K562 (cell line): Measurements from ENCODE around the gene FBXW10. TPM values are rescaled to one million over a fixed set of nuclear protein-coding genes. Genes with fewer than 3 reads are reported as not detected.
"Not testable (repeated sequence)": the region's sequence is repeated elsewhere in the genome, so short reads cannot be mapped to it uniquely, and the experiment has no call there.

Experiments used
- ATAC-seq: fragments of 200-7000 bp; cut with Tn5 transposase; 3 replicates; pipeline ENCODE4 v1.9.1; 2020; ENCODE audit warnings: moderate library complexity
- BruUV-seq: library from RNA; stranded (reverse); fragments of 400-500 nt; replicated peaks from 2 replicates; lab custom pipeline; 2021; lab: Mats Ljungman, UMichigan
- CTCF ChIA-PET: fragments of 300-600 bp; formaldehyde crosslinking; extraction: SDS; loops from one replicate; lab custom pipeline; 2021; ENCODE audit warnings: low intra/inter-chr PET ratio; lab: Yijun Ruan, JAX
- POLR2A ChIA-PET: fragments of 300-600, 350-650 bp; sonication (Branson Sonifier 250); formaldehyde crosslinking; extraction: SDS; loops from one replicate; lab custom pipeline; 2021; ENCODE audit warnings: antibody characterized with exemption, inconsistent platforms; lab: Yijun Ruan, JAX
- DNase-seq, 4 experiments: peaks; one replicate each; pipeline versions ENCODE4 v3.0.0 to v3.0.0-alpha.2; 2011 to 2018; ENCODE audit warnings: low spot score in 3 of 4, mixed read lengths in 3 of 4; ENCODE audit errors: extremely low read depth in 1 of 4
- FAIRE-seq: peaks from 2 replicates; lab custom pipeline; 2011; peaks lifted over from hg19 to GRCh38; lab: Jason Lieb, UNC
- H2AFZ ChIP-seq: 2 replicates; pipeline ENCODE4 v1.6.0; 2011; ENCODE audit warnings: low read depth, low read length, control low read depth, inconsistent platforms
- H3K27ac ChIP-seq: fragments of 200-600 bp; 3 replicates; pipeline ENCODE4 v1.8.0; 2011; ENCODE audit warnings: low read depth, mild to moderate bottlenecking, control low read depth, inconsistent platforms, low read length, moderate library complexity, mixed read lengths; ENCODE audit errors: extremely low read depth
- H3K27me3 ChIP-seq, 2 experiments: fragments of 300-600 bp in 1 of 2; 2 replicates in 1 of 2; 3 replicates in 1 of 2; pipeline versions ENCODE4 v1.6.0 to v1.8.0; 2011; ENCODE audit warnings: inconsistent platforms in 2 of 2, low read length in 2 of 2, mild to moderate bottlenecking in 1 of 2, mixed read lengths in 1 of 2, moderate library complexity in 1 of 2; ENCODE audit not compliant: control insufficient read depth in 2 of 2, insufficient read depth in 2 of 2
- H3K36me3 ChIP-seq: fragments of 300-600 bp; 3 replicates; pipeline ENCODE4 v1.8.0; 2011; ENCODE audit warnings: mild to moderate bottlenecking, low read length, inconsistent platforms; ENCODE audit not compliant: control insufficient read depth, insufficient read depth
- H3K4me1 ChIP-seq, 2 experiments: fragments of 200-600 bp in 1 of 2; replicated peaks in 1 of 2; 2 replicates in 1 of 2; 3 replicates in 1 of 2; pipeline versions ENCODE4 v1.5.1 to v1.8.0; 2011; ENCODE audit warnings: inconsistent platforms in 2 of 2, low read length in 2 of 2, mild to moderate bottlenecking in 1 of 2, mixed read lengths in 1 of 2, moderate library complexity in 1 of 2; ENCODE audit not compliant: control insufficient read depth in 2 of 2, insufficient read depth in 2 of 2
- H3K4me2 ChIP-seq: 2 replicates; pipeline ENCODE4 v1.6.1; 2011; ENCODE audit warnings: low read length, control low read depth, inconsistent platforms, mixed read lengths; ENCODE audit not compliant: insufficient read depth
- H3K4me3 ChIP-seq: fragments of 200-600 bp; sonication (generic), shearing (Covaris generic); 2 replicates; pipeline ENCODE4 v1.5.1; 2016; ENCODE audit warnings: control low read depth, inconsistent platforms
- H3K79me2 ChIP-seq: fragments of 200-600 bp; 3 replicates; pipeline ENCODE4 v1.8.0; 2011; ENCODE audit warnings: low read length, inconsistent platforms; ENCODE audit not compliant: control insufficient read depth, insufficient read depth
- H3K9ac ChIP-seq, 2 experiments: 2 replicates each; pipeline versions ENCODE4 v1.6.0 to v1.6.1; 2011; ENCODE audit warnings: low read depth in 2 of 2, low read length in 2 of 2, control low read depth in 1 of 2, inconsistent platforms in 1 of 2, mild to moderate bottlenecking in 1 of 2, mixed read lengths in 1 of 2; ENCODE audit not compliant: insufficient read depth in 1 of 2
- H3K9me1 ChIP-seq: one replicate; pipeline ENCODE4 v1.6.0; 2011; ENCODE audit warnings: inconsistent platforms, mild to moderate bottlenecking, low read length, moderate library complexity; ENCODE audit not compliant: control insufficient read depth, insufficient read depth
- H3K9me3 ChIP-seq: replicated peaks from 2 replicates; pipeline ENCODE4 v1.5.1; 2011; ENCODE audit warnings: low read depth, low read length, inconsistent platforms; ENCODE audit not compliant: control insufficient read depth, insufficient read depth
- H4K20me1 ChIP-seq: replicated peaks from 2 replicates; pipeline ENCODE4 v1.6.1; 2011; ENCODE audit warnings: low read length, inconsistent platforms, mixed read lengths; ENCODE audit not compliant: control insufficient read depth, insufficient read depth
- WGBS: fragments of 100-300 bp; shearing (Covaris generic); methylation state at CpG from one replicate; pipeline ENCODE4 v1.1.6; 2016; ENCODE audit warnings: low coverage, mixed read lengths; ENCODE audit not compliant: insufficient coverage; ENCODE audit errors: missing lambda C conversion rate; 5-methylcytosine and 5-hydroxymethylcytosine counted together
- in situ Hi-C: fragments of 300-500 bp; cut with MboI; formaldehyde crosslinking; loops from 4 replicates; pipeline ENCODE4 v1.15.0; 2018; ENCODE audit warnings: inconsistent platforms, mixed read lengths
- intact Hi-C: fragments of 100-400 bp; cut with micrococcal nuclease; formaldehyde crosslinking; loops from 2 replicates; pipeline ENCODE4 v1.14.2; 2022
- polyA plus RNA-seq, 8 experiments: library from polyadenylated mRNA; depleted of rRNA in 4 of 8; stranded (reverse) in 5 of 8; unstranded in 3 of 8; fragments of >200 nt; fragmentation: Nextera tagmentation in 2 of 8; fragmentation: Illumina TruSeq in 1 of 8; extraction: Ambion mirVana in 2 of 8; extraction: Trizol in 1 of 8; gene quantifications; 2 replicates each; pipeline versions ENCODE4 v1.2.1 to v1.2.3, GENCODE V29; 2011 to 2014; ENCODE audit warnings: inconsistent platforms in 1 of 8, missing spikeins in 1 of 8
- total RNA-seq, 7 experiments: library from RNA; depleted of rRNA in 6 of 7; stranded (reverse); fragments of >200 nt in 6 of 7; fragmentation: Illumina TruSeq in 2 of 7; extraction: Trizol in 2 of 7; gene quantifications; 2 replicates each; pipeline versions ENCODE4 v1.2.1 to v1.2.3, GENCODE V29; 2011 to 2021; ENCODE audit warnings: low replicate concordance in 1 of 7

Gene FBXW10
- total and polyA plus RNA-seq, 9 of the 15 experiments (the other 6 are each of a cell fraction or from before 2014, with no cell fraction given), result not detected

DNA sequence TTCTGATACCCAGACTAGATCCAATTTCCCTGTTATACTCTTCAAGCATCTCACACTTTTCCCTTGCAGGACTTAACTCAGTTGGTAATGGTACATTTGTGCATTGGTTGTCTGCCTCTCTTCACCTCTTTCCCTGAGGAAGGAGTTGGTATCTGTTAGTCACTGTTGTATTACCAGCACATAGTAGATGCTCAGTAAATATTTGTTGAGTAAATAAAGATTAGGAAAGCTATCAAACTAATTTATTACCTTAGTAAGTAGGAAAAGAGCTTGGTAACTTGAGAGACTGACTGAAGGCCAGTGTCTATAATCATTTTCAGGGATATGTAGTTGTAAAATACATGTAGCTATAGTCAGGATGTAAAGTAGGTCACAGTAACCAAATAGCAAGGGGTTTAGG is 53.0 kb downstream of the FBXW10 start:
- H3K27ac ChIP-seq, CTCF ChIA-PET, POLR2A ChIA-PET, H2AFZ ChIP-seq, BruUV-seq, H4K20me1 ChIP-seq, intact Hi-C loops, H3K27me3 ChIP-seq, FAIRE-seq, in situ Hi-C loops, ATAC-seq, H3K4me1 ChIP-seq, H3K9me3 ChIP-seq, H3K4me3 ChIP-seq, H3K79me2 ChIP-seq, H3K4me2 ChIP-seq, H3K9me1 ChIP-seq, H3K9ac ChIP-seq, DNase-seq: not testable (repeated sequence)
- peaks cover 15% of the 10 kb centered on the region; the same call in 1 of the 3 replicates for H3K36me3 ChIP-seq

DNA sequence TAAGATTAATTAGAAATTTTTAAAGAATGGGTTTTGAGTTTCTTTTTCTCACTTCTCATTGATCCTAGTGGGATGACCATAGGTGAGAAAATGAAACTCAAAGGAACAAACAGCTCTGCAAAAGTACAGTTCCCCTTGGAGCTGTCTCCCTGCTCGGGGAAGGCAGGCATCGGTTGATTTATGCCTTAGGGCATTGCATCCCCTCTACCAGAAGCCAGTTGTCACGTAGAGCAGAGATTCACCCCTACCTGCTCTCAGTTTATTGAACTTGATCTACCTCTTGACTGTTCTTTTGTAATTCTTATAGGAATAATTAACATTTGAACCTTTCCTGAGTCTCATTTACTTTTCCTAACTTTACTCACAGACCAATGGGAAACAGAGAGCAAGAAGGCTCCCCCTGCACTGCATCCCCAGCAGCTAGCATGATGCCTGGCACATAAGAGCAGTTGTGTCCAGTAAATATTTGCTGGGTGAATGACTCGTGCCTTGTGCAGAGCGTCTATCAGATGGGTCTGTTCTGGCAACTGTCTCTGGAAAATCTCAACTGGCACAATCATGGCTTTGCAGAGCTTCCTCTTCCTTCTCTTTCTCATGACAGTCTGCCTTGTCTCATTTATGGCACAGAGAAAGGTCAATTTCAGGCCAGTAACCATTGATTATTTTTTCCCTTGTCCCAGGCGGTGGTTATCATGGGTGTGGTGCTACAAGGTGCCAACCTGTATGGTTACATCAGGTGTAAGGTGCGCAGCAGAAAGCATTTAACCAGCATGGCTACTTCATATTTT is 59.8 kb downstream of the FBXW10 start:
- FAIRE-seq, H3K27me3 ChIP-seq, BruUV-seq, H3K27ac ChIP-seq, H4K20me1 ChIP-seq, intact Hi-C loops, H3K9ac ChIP-seq, DNase-seq, H3K79me2 ChIP-seq, H3K9me1 ChIP-seq, H3K4me2 ChIP-seq, H2AFZ ChIP-seq, H3K9me3 ChIP-seq, in situ Hi-C loops, H3K4me1 ChIP-seq, ATAC-seq, H3K4me3 ChIP-seq, POLR2A ChIA-PET, CTCF ChIA-PET: not testable (repeated sequence)
- peaks cover 14% of the 10 kb centered on the region; the same call in 1 of the 3 replicates for H3K36me3 ChIP-seq
- WGBS, result 84% methylated on average over 4 of the region's 7 CpGs
